Measurements from ENCODE around the gene GPT2. TPM values are rescaled to one million over a fixed set of nuclear protein-coding genes. Genes with fewer than 3 reads are reported as not detected.

Gene GPT2
- total and polyA plus RNA-seq, 8 donors, result 9.1 to 44.9 (median 37.5) TPM

DNA sequence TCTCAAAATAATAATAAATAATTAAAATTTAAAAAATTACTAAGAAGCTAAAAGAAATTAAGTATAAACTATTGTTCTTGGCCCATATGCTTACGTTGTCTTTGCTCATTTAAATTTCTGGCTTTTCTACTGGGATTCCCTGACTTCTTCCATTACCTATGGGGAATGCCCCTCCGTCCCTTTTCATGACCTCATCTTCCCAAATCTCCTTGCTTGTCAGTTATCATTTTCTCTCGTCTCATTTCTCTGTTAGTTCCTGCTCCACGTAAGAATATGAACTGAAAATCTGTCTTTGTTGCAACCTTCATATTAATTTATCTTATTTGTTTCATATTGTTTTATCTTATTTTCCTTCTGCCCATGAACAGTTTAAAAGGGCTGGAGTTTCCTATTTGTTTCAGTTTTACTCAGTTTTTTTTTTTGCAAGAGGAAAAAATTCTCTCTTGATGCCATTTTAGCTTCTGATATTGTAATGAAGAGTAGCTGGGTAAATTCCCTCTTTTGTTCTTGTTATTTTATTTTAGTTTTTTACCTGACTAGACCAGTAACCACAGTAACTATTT is 91.8 kb downstream of the GPT2 start:
- intact Hi-C loops (cut with DNase I), result no loop called here
- ATAC-seq, result no peak

DNA sequence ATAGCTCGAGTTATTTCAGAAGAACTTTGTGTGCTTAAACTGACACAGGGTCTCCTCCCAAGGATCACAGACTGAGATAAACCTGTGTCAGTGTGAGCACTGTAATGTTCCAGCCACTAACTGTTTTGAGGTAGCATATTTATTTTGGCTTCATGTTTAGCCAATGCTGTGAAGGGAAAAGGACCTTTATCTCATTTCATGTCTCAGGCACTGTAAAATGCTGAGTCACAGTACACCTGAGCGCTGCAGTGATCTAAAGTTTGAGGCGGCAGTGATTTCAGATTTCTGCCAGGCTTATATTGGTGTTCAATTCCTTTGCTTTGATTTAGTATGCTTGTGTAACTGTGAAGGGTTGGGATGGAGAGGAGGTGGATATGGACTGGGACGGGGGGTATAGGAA is 92.4 kb downstream of the GPT2 start:
- Histone ChIP-seq H3K9me3 (no peaks in the 10 kb centered on the region), H3K36me3 (peaks cover 0 to under 1% of the 10 kb centered on the region in 2 donors), H3K27ac (no peak overlapping the region), H3K4me1 (peaks cover 0 to 21% of the 10 kb centered on the region in 2 donors), H3K4me3 (no peak overlapping the region), H3K27me3 (no peaks in the 10 kb centered on the region)
- DNase-seq, result no peak
- TF ChIP-seq, protein P1, sequence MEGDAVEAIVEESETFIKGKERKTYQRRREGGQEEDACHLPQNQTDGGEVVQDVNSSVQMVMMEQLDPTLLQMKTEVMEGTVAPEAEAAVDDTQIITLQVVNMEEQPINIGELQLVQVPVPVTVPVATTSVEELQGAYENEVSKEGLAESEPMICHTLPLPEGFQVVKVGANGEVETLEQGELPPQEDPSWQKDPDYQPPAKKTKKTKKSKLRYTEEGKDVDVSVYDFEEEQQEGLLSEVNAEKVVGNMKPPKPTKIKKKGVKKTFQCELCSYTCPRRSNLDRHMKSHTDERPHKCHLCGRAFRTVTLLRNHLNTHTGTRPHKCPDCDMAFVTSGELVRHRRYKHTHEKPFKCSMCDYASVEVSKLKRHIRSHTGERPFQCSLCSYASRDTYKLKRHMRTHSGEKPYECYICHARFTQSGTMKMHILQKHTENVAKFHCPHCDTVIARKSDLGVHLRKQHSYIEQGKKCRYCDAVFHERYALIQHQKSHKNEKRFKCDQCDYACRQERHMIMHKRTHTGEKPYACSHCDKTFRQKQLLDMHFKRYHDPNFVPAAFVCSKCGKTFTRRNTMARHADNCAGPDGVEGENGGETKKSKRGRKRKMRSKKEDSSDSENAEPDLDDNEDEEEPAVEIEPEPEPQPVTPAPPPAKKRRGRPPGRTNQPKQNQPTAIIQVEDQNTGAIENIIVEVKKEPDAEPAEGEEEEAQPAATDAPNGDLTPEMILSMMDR (IDR thresholded peaks at IDR 0.05), result no peak
- no peak for ATAC-seq
- intact Hi-C loops (cut with DNase I), result no loop called here

More for the DNA sequence above, 91.8 kb downstream of the GPT2 start:
- Histone ChIP-seq H3K36me3 (peaks cover 0 to 6% of the 10 kb centered on the region in 2 donors), H3K4me1 (peaks cover 0 to 26% of the 10 kb centered on the region in 2 donors), H3K9me3 (no peaks in the 10 kb centered on the region), H3K27me3 (no peaks in the 10 kb centered on the region), H3K4me3 (no peak overlapping the region), H3K27ac (no peak overlapping the region)
- no peak for DNase-seq
- TF ChIP-seq, protein P1 (IDR thresholded peaks at IDR 0.05), result no peak

Other genes with a start within 250 kb of the GPT2 start
- 100 to 1,000 TPM; 102 to 116 TPM for gene VPS35, start 195.2 kb upstream of the GPT2 start, total RNA-seq
- 100 to 1,000 TPM; 115 to 161 (median 147) TPM for gene VPS35, start 195.2 kb upstream of the GPT2 start, polyA plus RNA-seq (ENCODE audit: insufficient read length in 6 of 6)
- 1 to 10 TPM; 7.4 to 7.7 TPM for gene ORC6, start 194.7 kb upstream of the GPT2 start, total RNA-seq
- gene ORC6, start 194.7 kb upstream of the GPT2 start, polyA plus RNA-seq (ENCODE audit: insufficient read length in 6 of 6), result 10 to 100 TPM; 22.7 to 31.6 (median 27.6) TPM
- 1 to 10 TPM in 1 of 2 donors, under 1 TPM in 1; 0.03 to 1.2 TPM for gene MYLK3, start 136.0 kb upstream of the GPT2 start, total RNA-seq
- 1 to 10 TPM in 1 of 6 donors, under 1 TPM in 5; 0.48 to 1.1 (median 0.58) TPM for gene MYLK3, start 136.0 kb upstream of the GPT2 start, polyA plus RNA-seq (ENCODE audit: insufficient read length in 6 of 6)
- 1 to 10 TPM; 6.2 to 9.3 TPM for gene C16orf87, start 53.2 kb upstream of the GPT2 start, total RNA-seq
- gene C16orf87, start 53.2 kb upstream of the GPT2 start, polyA plus RNA-seq (ENCODE audit: insufficient read length in 6 of 6), result 10 to 100 TPM; 19.3 to 23.2 (median 22.1) TPM
- 10 to 100 TPM; 41.8 to 45.4 TPM for gene DNAJA2, start 89.3 kb downstream of the GPT2 start, total RNA-seq
- gene DNAJA2, start 89.3 kb downstream of the GPT2 start, polyA plus RNA-seq (ENCODE audit: insufficient read length in 6 of 6), result 10 to 100 TPM; 64.0 to 71.4 (median 68.0) TPM

All from left lung (tissue), 10 donors.